IPS-20b (cell line): ENCODE data around the gene F12.
A peak's percentile ranks its signal among the peaks of the same experiment; 100 is the strongest.

Experiments used
- H3K27ac ChIP-seq: one replicate; pipeline ENCODE4 v1.5.1; 2013; ENCODE audit warnings: low read length
- H3K27me3 ChIP-seq: 2 replicates; pipeline ENCODE4 v1.6.1; 2013; ENCODE audit warnings: mild to moderate bottlenecking, low read length, inconsistent platforms; ENCODE audit not compliant: insufficient read depth
- H3K36me3 ChIP-seq: 2 replicates; pipeline ENCODE4 v1.6.1; 2013; ENCODE audit warnings: low read depth, mild to moderate bottlenecking, inconsistent platforms, low read length, moderate library complexity; ENCODE audit not compliant: insufficient read depth
- H3K4me1 ChIP-seq: 2 replicates; pipeline ENCODE4 v1.6.1; 2013; ENCODE audit warnings: mild to moderate bottlenecking, control low read depth, inconsistent platforms, low read length, moderate library complexity; ENCODE audit not compliant: insufficient read depth
- H3K4me3 ChIP-seq: 2 replicates; pipeline ENCODE4 v1.5.1; 2013; ENCODE audit warnings: mild to moderate bottlenecking, low read length, inconsistent platforms
- H3K9ac ChIP-seq: 2 replicates; pipeline ENCODE4 v1.6.1; 2013; ENCODE audit warnings: low read depth, mild to moderate bottlenecking, inconsistent platforms, low read length, moderate library complexity
- H3K9me3 ChIP-seq: 2 replicates; pipeline ENCODE4 v1.6.1; 2013; ENCODE audit warnings: mild to moderate bottlenecking, low read depth, low read length, inconsistent platforms; ENCODE audit not compliant: insufficient read depth

The F12 gene

GRCh38 chr5:177452688-177453638 is 43.6 kb upstream of the F12 start:
- Histone ChIP-seq H3K4me3 (no peak overlapping the region), H3K4me1 (peaks cover 10% of the 10 kb centered on the region; the same call in 1 of the 2 replicates), H3K36me3 (peaks cover 12% of the 10 kb centered on the region), H3K9ac (no peak overlapping the region), H3K27me3 (peaks cover 29% of the 10 kb centered on the region), H3K27ac (no peak overlapping the region), H3K9me3 (no peaks in the 10 kb centered on the region)

GRCh38 chr5:177450667-177451424 is 41.5 kb upstream of the F12 start:
- H3K27me3 ChIP-seq = peaks cover 39% of the 10 kb centered on the region
- peaks cover 6% of the 10 kb centered on the region; the same call in 1 of the 2 replicates for H3K4me1 ChIP-seq
- no peak overlapping the region for H3K9ac ChIP-seq
- no peak overlapping the region for H3K4me3 ChIP-seq
- H3K27ac ChIP-seq = no peak overlapping the region
- no peaks in the 10 kb centered on the region for H3K9me3 ChIP-seq
- no peaks in the 10 kb centered on the region for H3K36me3 ChIP-seq

DNA sequence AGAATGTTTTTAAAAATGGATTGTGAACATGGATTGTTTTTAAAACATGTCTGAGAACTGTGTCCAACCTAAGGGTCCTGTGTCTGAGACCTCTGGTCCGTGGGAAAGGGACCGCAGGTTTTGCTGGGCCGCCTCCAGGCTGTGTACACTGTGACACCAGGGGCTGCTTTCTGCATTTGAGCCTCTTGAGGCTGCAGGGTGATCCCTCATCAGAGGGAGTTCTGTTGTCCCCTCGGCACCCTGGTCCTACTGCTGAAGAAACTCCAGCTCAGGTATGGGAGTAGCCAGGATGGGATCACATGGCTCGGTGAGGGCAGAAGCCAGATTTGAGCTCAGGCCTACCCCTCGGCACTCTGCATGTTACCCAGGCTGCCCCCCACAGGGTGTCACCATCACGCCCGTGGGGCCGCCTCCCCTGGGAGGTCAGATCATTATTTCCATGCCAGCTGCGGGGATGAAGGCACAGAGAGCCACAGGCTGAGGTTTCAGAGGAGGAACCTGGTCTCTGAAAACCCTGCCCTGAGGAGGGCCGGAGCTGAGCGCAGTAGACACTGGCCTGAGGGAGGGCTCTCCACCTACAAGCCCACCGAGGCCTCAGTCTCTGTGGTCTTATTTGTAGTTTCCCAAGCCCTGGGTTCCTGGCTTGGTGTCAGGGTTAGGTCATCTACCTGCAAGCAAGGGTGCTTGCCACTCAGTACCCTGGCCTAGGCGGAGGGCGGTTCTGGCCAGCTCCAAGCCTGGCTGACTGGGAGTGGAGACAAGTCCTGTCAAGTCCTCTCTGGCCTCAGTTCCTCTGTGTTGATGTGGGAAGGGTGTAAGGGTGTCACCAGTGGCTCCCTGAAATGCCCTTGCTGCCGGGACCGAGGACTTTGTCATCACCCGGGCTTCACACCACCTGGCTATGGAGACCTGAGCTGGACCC is 40.0 kb upstream of the F12 start:
- Histone ChIP-seq H3K9ac (no peak overlapping the region), H3K36me3 (no peaks in the 10 kb centered on the region), H3K27me3 (peaks cover 54% of the 10 kb centered on the region), H3K4me1 (peaks cover 6% of the 10 kb centered on the region; the same call in 1 of the 2 replicates), H3K27ac (no peak overlapping the region), H3K4me3 (no peak overlapping the region), H3K9me3 (no peaks in the 10 kb centered on the region)

DNA sequence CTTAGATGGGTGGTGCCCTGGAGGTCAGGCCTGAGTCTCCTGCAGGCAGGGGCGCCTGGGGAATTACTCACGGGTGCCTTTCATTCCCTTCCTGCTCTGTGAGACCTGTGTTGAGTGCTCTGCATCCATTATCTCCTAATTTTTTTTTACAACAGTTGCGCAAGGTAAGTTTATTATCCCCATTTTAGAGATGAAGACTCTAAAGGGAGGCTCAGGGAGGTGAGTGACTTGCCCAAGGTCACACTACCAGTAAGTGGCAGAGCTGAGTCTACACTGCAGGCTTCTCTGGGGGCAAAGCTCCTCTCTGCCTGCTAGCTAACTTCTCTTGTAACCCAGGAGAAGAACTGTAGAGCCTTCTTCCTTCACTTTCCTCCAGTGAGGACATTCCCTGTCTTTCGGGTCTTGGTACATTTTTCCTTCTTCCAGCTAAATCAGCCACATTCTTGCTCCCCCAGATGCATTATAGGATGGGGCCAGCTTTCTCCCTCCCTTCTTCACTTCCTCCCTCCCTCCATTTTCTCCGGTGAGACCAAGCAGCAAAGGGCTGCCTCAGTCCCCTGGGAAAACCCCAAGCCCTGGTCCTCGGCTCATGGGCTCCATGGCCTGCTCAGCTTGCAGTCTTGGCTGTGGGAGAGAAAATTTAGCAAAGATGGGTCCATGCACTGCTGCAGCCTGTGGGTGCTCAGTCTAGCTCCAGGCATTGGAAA is 39.0 kb upstream of the F12 start:
- no peak overlapping the region for H3K27ac ChIP-seq
- peak overlapping the region; percentile 65; the same call in 1 of the 2 replicates for H3K9ac ChIP-seq
- no peaks in the 10 kb centered on the region for H3K36me3 ChIP-seq
- no peaks in the 10 kb centered on the region for H3K9me3 ChIP-seq
- peak overlapping the region; percentile 63; the same call in 1 of the 2 replicates for H3K4me3 ChIP-seq
- peaks cover 50% of the 10 kb centered on the region for H3K27me3 ChIP-seq
- H3K4me1 ChIP-seq = peaks cover 6% of the 10 kb centered on the region; the same call in 1 of the 2 replicates

DNA sequence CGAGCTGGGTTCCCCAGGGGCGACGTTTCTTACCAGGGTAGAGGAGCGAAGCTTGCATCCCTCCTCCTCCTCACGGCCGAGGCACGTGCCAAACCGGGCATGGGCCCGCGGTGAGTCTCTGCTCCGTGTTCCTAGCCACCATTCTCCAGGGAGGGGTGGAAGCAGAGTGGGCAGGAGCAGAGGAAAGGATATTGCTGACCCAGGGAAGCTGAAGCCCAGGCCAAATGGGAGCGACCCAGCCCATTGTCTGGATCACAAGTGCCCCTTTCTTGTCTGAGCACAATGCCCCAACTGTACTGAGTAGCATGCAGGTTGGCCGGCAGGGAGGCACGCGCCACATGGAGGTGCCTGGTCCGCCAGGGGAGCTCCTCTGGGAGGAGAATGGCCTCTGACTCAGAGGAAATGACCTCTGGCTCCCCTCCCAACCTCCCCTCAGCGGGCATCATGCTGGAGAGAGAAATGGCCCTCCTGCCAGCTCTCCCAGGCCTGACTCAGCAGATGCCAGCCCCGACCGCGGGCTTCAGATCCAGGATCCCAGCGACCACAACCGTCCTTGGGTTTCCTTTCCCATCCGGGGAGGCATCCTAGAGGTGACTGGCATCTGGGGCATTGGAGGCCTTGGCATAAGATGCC is 38.4 kb upstream of the F12 start:
- Histone ChIP-seq H3K4me1 (peaks cover 6% of the 10 kb centered on the region; the same call in 1 of the 2 replicates), H3K27ac (no peak overlapping the region)

GRCh38 chr5:177447066-177447610 is 37.8 kb upstream of the F12 start:
- H3K27ac ChIP-seq = no peak overlapping the region
- peaks cover 45% of the 10 kb centered on the region for H3K27me3 ChIP-seq
- peak overlapping the region; percentile 67; the same call in 1 of the 2 replicates for H3K4me3 ChIP-seq
- peak overlapping the region; percentile 65; the same call in 1 of the 2 replicates for H3K9ac ChIP-seq
- peaks cover 6% of the 10 kb centered on the region; the same call in 1 of the 2 replicates for H3K4me1 ChIP-seq
- no peaks in the 10 kb centered on the region for H3K9me3 ChIP-seq
- H3K36me3 ChIP-seq = no peaks in the 10 kb centered on the region

More for the DNA sequence above, 38.4 kb upstream of the F12 start:
- Histone ChIP-seq H3K9me3 (no peaks in the 10 kb centered on the region), H3K9ac (peak overlapping the region; percentile 65; the same call in 1 of the 2 replicates), H3K4me3 (peak overlapping the region; percentile 63), H3K36me3 (no peaks in the 10 kb centered on the region), H3K27me3 (peaks cover 45% of the 10 kb centered on the region)

- Histone ChIP-seq H3K27ac (no peak within 1 kb of the TSS), H3K9ac (peak within 1 kb of the TSS; percentile 74), H3K4me1 (peaks cover 6% of the 10 kb centered on the region; the same call in 1 of the 2 replicates), H3K36me3 (no peaks in the 10 kb centered on the region), H3K27me3 (peaks cover 45% of the 10 kb centered on the region), H3K9me3 (no peaks in the 10 kb centered on the region), H3K4me3 (peak within 1 kb of the TSS; percentile 67)
Measured at GRCh38 chr5:177446200-177447065, 37.1 kb upstream of the F12 start, which contains the start of gene PRR7. PRR7 (plus strand) TSS chr5:177446814; CDS start chr5:177455068, 8,254 bp downstream.

DNA sequence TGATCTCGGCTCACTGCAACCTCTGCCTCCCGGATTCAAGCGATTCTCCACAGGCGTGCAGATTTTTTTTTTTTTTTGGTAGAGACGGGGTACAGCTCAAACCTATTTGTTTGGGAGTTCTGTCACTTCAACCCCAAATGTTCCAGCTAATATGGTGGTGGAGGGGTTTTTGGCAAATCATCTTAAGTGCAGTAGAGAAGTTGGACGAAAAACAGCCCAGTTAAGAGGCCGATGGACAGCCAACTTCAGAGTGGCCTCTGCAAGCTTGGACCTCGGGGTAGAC is 36.5 kb upstream of the F12 start:
- Histone ChIP-seq H3K4me1 (peaks cover 6% of the 10 kb centered on the region; the same call in 1 of the 2 replicates), H3K9me3 (no peaks in the 10 kb centered on the region), H3K9ac (peak overlapping the region; percentile 74; the same call in 1 of the 2 replicates), H3K27me3 (peaks cover 45% of the 10 kb centered on the region), H3K36me3 (no peaks in the 10 kb centered on the region), H3K4me3 (peak overlapping the region; percentile 67), H3K27ac (no peak overlapping the region)

DNA sequence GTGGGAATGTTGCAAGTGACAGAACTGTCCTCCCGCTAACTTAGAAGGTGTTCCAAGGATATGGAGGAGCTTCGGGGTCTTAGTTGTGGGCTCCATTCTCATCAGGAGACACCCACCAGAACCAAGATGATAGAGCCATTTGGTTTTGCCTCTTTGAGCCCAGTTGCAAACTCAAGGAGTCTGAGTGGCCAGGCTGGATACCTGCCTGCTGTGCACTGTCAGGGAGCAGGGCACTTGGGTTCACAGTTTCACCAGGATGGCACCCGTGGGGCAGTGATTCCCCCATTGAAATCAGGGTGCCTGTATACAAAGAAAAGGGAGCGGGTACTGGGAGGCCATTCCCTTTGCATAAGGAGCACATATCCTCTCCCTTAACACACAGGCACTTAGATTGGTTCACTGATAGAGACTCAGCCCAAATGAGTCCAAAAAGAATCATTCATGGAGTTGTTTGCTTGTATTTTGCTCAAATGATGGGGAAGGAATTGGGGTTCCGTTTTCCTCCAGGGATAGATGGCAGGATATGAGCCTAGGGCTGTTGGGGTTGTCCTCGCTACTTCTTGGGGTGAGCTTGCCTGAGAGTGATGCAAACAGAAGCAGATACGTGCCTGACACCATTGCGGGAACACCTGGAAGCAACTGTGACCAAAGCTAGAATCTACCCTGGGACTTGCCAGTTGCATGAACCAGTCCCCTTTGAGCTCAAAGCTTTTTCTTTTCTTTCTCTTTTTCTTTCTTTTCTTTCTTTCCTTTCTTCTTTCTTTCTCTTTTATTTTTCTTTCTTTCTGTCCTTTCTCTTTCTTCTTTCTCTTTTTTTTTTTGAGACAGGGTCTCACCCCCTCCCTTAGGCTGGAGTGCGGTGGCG is 35.9 kb upstream of the F12 start:
- Histone ChIP-seq H3K4me3 (peak overlapping the region; percentile 67; the same call in 1 of the 2 replicates), H3K27ac (no peak overlapping the region)

More for the DNA sequence above, 35.9 kb upstream of the F12 start:
- Histone ChIP-seq H3K27me3 (peaks cover 45% of the 10 kb centered on the region), H3K9me3 (no peaks in the 10 kb centered on the region), H3K4me1 (peaks cover 6% of the 10 kb centered on the region; the same call in 1 of the 2 replicates), H3K9ac (peak overlapping the region; percentile 74; the same call in 1 of the 2 replicates), H3K36me3 (no peaks in the 10 kb centered on the region)
